ENCODE measurements around the gene HPSE2. TPM values are rescaled to one million over a fixed set of nuclear protein-coding genes. Genes with fewer than 3 reads are reported as not detected.

HPSE2 gene
- total RNA-seq, 1 donor from 2014 or later = not detected

GRCh38 chr10:99080275-99080945 is 155.2 kb downstream of the HPSE2 start:
- no peak for TF ChIP-seq CTCF (conservative IDR thresholded peaks at IDR 0.05)
- no peaks in the 10 kb centered on the region for H3K36me3 Mint-ChIP-seq (ENCODE audit: low read depth)
- no peaks in the 10 kb centered on the region for H3K27me3 Mint-ChIP-seq (ENCODE audit: low read depth)
- no peaks in the 10 kb centered on the region for H3K4me1 Mint-ChIP-seq
- no peak overlapping the region for H3K27ac Mint-ChIP-seq (ENCODE audit: unreplicated experiment)
- no peaks in the 10 kb centered on the region for H3K9me3 Mint-ChIP-seq
- no peak overlapping the region for H3K4me3 Mint-ChIP-seq
- no peak for DNase-seq (ENCODE audit: low read depth, low spot score)

- Mint-ChIP-seq H3K9me3 (no peaks in the 10 kb centered on the region), H3K36me3 (ENCODE audit: low read depth) (no peaks in the 10 kb centered on the region), H3K4me3 (no peak overlapping the region)
These were observed 173.1 kb downstream of the HPSE2 start for GRCh38 chr10:99062591-99062990.

GRCh38 chr10:99058762-99059161 is 176.9 kb downstream of the HPSE2 start:
- H3K27ac Mint-ChIP-seq (ENCODE audit: unreplicated experiment) = no peak overlapping the region
- no peak overlapping the region for H3K4me3 Mint-ChIP-seq
- no peak for DNase-seq (ENCODE audit: low read depth, low spot score)
- peaks cover 5% of the 10 kb centered on the region for H3K9me3 Mint-ChIP-seq
- peaks cover 8% of the 10 kb centered on the region for H3K4me1 Mint-ChIP-seq
- H3K36me3 Mint-ChIP-seq (ENCODE audit: low read depth) = no peaks in the 10 kb centered on the region
- TF ChIP-seq CTCF (conservative IDR thresholded peaks at IDR 0.05) = no peak
- peaks cover 2% of the 10 kb centered on the region for H3K27me3 Mint-ChIP-seq (ENCODE audit: low read depth)

More at GRCh38 chr10:99062591-99062990, 173.1 kb downstream of the HPSE2 start:
- TF ChIP-seq CTCF (conservative IDR thresholded peaks at IDR 0.05) = no peak
- peaks cover 4% of the 10 kb centered on the region for H3K27me3 Mint-ChIP-seq (ENCODE audit: low read depth)
- H3K27ac Mint-ChIP-seq (ENCODE audit: unreplicated experiment) = no peak overlapping the region
- DNase-seq (ENCODE audit: low read depth, low spot score) = no peak
- peaks cover 4% of the 10 kb centered on the region for H3K4me1 Mint-ChIP-seq

- Mint-ChIP-seq H3K4me3 (no peak overlapping the region), H3K9me3 (peaks cover 5% of the 10 kb centered on the region), H3K27ac (ENCODE audit: unreplicated experiment) (no peak overlapping the region), H3K36me3 (ENCODE audit: low read depth) (no peaks in the 10 kb centered on the region), H3K27me3 (ENCODE audit: low read depth) (peaks cover 2% of the 10 kb centered on the region), H3K4me1 (peaks cover 8% of the 10 kb centered on the region)
- DNase-seq (ENCODE audit: low read depth, low spot score) = no peak
- no peak for TF ChIP-seq CTCF (conservative IDR thresholded peaks at IDR 0.05)
These were observed 177.5 kb downstream of the HPSE2 start for GRCh38 chr10:99057936-99058690.

GRCh38 chr10:99045671-99046070 is 190.0 kb downstream of the HPSE2 start:
- no peak for TF ChIP-seq CTCF (conservative IDR thresholded peaks at IDR 0.05)
- Mint-ChIP-seq H3K27me3 (ENCODE audit: low read depth) (peaks cover 4% of the 10 kb centered on the region), H3K36me3 (ENCODE audit: low read depth) (peaks cover 3% of the 10 kb centered on the region), H3K4me3 (no peak overlapping the region), H3K27ac (ENCODE audit: unreplicated experiment) (no peak overlapping the region), H3K9me3 (peaks cover 12% of the 10 kb centered on the region), H3K4me1 (no peaks in the 10 kb centered on the region)
- DNase-seq (ENCODE audit: low read depth, low spot score) = no peak
